ENCODE data around the gene PCSK5.
"Not testable (repeated sequence)": the region's sequence is repeated elsewhere in the genome, so short reads cannot be mapped to it uniquely, and the experiment has no call there.

PCSK5 gene

GRCh38 chr9:76319466-76319865, 429.0 kb downstream of the PCSK5 start:
- not testable (repeated sequence) for DNase-seq

GRCh38 chr9:76321195-76321828, 430.8 kb downstream of the PCSK5 start:
- peak in 3 of 4 experiments; percentile 16 to 28 (median 21) for DNase-seq

DNA sequence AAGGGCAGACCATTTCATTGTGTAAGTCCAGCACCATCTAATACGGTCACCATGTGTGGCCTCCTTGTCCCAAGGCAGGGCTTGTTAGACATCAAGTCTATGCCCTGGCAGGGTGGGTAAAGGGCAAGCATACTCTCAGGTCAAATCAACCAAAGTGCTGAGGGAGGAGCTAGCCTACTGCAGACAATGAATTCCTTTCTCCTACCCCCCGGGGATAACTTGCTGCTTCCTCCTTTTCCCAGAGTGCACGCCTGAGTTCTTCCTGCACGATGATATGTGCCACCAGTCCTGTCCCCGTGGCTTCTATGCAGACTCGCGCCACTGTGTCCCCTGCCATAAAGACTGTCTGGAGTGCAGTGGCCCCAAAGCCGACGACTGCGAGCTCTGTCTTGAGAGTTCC, 432.3 kb downstream of the PCSK5 start:
- no peak for DNase-seq

DNA sequence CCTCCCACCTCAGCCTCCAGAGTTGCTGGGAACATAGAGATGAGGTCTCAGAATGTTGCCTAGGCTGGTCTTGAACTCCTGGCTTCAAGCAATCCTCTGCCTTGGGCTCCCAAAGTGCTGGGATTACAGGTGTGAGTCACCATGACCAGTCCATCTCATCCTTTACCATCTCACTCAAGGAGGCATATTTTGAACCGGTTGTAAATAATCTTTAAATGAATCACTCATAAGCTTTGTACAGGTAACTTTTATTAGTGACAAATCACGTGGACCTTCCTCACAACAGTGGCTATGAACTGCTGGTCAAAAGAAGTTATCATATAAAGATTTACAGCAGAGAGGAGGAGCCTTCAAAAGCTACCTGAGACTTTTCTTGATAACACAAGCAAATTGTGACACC, 433.0 kb downstream of the PCSK5 start:
- DNase-seq, result no peak

DNA sequence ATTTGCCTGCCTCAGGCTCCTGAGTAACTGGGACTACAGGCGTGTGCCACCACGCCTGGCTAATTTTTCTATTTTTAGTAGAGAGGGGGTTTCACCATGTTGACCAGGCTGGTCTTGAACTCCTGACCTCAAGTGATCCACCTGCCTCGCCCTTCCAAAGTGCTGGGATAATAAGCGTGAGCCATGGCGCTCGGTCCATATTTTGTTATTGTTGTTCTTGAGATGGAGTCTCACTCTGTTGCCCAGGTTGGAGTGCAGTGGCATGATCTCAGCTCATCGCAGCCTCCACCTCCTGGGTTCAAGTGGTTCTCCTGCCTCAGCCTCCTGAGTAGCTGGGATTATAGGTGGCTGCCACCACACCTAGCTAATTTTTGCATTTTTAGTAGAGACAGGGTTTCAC, 433.6 kb downstream of the PCSK5 start:
- DNase-seq, result not testable (repeated sequence)

GRCh38 chr9:76330034-76330433, 439.6 kb downstream of the PCSK5 start:
- no peak for DNase-seq

DNA sequence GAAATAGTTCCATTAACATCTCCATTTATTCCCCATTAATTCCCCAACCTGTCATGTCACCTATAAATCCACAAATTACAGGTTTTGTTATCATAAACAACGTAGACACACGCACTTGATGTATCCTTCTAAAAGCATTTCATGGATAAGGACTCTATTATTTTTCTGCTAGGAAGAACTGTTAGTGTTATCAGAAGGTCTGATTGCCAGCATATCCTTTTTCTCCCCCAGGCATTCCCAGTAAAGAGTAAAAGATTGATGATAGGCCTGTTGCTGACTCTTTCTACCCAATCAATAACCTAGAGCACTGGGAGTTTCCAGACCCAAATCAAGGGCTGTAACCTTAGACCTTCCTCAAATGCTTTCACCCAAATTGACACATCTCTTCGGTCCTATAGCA, 442.9 kb downstream of the PCSK5 start:
- no peak for DNase-seq

- DNase-seq, result no peak
These were observed 443.5 kb downstream of the PCSK5 start for GRCh38 chr9:76333964-76334363.

GRCh38 chr9:76336027-76336426, 445.6 kb downstream of the PCSK5 start:
- DNase-seq, result no peak

DNA sequence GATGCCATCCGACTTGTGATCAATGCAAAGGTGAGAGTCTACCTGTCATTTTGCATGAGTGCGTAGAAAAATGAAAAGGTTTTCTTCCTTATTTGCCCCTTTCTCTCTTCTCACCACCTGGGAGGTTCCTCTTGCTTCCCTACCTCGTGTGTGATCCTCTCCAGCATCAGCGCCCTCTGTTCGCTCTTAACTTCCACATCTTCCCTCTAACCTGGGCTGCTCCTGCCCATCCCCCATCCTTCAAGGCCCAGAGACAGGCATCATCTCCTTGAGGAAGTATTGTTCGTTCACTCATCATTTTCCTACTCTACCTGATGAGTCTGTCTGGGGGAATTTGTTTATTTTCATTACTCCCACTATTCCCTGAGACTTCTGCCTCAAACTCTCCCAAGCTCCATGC, 447.9 kb downstream of the PCSK5 start:
- DNase-seq, result no peak

- no peak for DNase-seq
These were observed 451.1 kb downstream of the PCSK5 start for GRCh38 chr9:76341616-76342015.

- DNase-seq, result no peak
These were observed 451.7 kb downstream of the PCSK5 start for GRCh38 chr9:76342201-76342600.

GRCh38 chr9:76342858-76343257, 452.4 kb downstream of the PCSK5 start:
- no peak for DNase-seq

GRCh38 chr9:76349865-76350264, 459.4 kb downstream of the PCSK5 start:
- DNase-seq, result no peak

DNA sequence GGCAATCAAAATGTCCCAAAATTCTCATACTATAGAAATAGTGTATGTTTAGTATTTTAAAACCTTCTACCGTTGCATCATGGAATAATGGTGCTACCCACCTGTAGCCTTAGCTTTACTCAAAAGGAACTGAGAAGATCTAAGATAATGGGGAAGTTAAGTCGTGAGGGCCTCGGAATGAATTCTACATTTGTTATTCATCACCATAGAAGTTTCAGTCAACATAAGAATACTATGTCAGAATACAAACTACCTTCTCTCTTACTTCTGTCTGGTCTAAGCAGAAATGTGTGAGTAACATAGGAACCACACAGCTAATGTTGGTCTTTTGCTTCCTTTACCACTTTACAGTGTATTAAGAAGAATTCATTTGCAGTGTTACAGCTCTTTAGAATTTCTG, 460.5 kb downstream of the PCSK5 start:
- peak in 1 of 4 experiments; percentile 8 for DNase-seq

DNA sequence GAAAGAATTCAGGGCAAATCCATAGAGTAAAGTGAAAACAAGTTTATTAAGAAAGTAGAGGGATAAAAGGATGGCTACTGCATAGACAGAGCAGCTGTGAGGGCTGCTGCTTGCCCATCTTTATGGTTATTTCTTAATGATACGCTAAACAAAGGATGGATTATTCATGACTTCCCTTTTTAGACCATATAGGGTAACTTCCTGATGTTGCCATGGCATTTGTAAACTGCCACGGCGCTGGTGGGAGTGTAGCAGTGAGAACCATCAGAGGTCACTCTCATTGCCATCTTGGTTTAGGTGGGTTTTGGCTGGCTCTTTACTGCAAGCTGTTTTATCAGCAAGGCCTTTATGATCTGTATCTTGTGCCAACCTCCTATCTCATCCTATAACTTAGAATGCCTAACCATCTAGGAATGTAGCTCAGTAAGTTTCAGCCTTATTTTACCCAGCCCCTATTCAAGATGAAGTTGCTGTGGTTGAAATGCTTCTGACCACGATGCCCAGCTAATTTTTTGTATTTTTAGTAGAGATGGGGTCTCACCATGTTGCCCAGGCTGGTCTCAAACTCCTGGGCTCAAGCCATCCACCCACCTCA, 461.6 kb downstream of the PCSK5 start:
- DNase-seq, result peak; percentile 42 to 65 (median 54)

- no peak for DNase-seq
These were observed 462.8 kb downstream of the PCSK5 start for GRCh38 chr9:76353280-76353679.

- no peak for DNase-seq
These were observed 463.7 kb downstream of the PCSK5 start for GRCh38 chr9:76354221-76354620.

DNA sequence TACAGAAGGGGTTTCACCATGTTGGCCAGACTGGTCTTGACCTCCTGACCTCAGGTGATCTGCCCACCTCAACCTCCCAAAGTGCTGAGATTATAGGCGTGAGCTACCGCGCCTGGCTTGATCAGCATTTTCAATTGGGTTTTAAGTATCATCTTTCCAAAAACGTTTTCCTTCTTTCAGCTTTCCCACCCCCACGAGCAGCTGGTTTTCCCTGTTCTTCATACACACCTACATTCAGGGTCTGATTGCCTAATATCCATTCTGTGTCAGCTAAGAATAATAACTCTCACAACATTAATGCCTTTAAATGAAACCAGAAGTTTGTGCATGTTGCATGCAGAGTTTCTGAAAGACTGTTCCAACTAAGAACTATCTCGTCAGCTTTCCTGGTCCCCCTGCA, 465.4 kb downstream of the PCSK5 start:
- DNase-seq, result no peak

DNA sequence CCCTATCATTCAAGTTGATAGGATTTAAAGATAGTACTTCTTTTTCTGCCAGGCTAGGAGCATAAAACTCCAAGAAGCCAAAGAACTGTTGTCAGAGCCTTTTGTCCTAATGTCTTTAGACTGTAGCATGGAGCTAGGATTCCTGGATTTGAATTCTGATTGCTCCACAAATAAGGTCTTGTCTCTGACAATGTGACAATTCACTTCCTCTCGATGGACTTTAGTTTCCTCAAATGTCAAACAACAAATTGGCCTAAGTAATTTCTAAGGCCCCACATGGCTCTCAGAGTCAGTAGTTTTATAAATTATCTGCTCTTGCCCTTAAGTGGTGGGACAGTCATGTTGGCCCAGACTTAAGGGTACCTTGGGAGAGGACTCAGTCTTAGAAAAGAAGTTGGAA, 467.1 kb downstream of the PCSK5 start:
- DNase-seq, result peak in 3 of 4 experiments; percentile 21 to 53 (median 38)

DNA sequence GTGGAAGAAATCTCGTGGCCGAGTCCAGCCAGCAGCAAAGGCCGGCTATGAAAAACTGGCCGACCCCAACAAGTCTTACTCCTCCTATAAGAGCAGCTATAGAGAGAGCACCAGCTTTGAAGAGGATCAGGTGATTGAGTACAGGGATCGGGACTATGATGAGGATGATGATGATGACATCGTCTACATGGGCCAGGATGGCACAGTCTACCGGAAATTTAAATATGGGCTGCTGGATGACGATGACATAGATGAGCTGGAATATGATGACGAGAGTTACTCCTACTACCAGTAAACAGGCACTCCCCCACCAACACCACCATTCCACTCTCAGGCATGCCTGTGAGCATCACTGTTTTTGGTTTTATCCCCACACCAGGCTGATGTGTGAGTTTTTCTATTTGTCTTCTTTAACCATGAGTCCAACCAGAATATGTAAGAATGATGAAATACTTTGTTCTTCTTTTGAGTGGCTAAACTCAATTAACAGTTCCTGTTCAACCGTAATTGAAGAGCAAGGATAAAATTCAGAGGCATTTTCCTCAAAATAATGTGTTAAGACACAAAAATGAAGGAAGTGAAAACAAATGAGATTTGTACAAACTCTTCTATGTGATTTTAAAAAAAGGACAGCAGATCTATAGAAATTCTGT, 468.3 kb downstream of the PCSK5 start:
- DNase-seq, result peak; percentile 13 to 84 (median 48)

DNA sequence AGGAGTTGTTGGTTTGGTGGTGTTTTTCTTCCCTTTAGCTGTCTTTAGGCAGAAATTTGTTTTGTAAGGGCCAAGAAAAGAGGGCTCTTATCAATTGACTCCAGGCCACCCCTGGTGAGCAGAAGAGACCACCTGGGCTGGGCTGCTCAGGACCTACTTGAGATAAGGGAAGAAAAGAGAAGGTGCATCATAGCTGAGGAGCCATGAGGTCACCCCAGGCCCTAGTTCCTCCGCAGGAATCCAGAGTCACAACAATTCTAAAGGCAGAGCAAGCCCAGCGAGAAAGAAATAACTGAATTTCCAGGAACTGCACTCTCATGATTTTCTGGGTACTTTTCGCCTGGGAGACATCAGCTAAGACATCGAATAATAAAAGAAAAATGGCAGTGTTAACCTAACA, 468.9 kb downstream of the PCSK5 start:
- DNase-seq, result peak; percentile 43 to 65 (median 56)

GRCh38 chr9:76359766-76360165, 469.3 kb downstream of the PCSK5 start:
- DNase-seq, result no peak
